DMS79 (cell line): ENCODE results near the gene BCL2.

ENCODE experiments used
- DNase-seq: peaks from one replicate; lab custom pipeline; 2025; lab: John Stamatoyannopoulos, UW

The BCL2 gene

GRCh38 chr18:63107171-63107845 lies 212.3 kb downstream of the BCL2 start:
- DNase-seq = no peak

- no peak for DNase-seq
These were observed 212.8 kb downstream of the BCL2 start for GRCh38 chr18:63106727-63107126.

GRCh38 chr18:63105636-63106316 lies 213.8 kb downstream of the BCL2 start:
- DNase-seq = no peak

GRCh38 chr18:63104868-63105267 lies 214.7 kb downstream of the BCL2 start:
- no peak for DNase-seq

- DNase-seq = no peak
These were observed 216.4 kb downstream of the BCL2 start for GRCh38 chr18:63102941-63103744.

- no peak for DNase-seq
These were observed 218.9 kb downstream of the BCL2 start for GRCh38 chr18:63100630-63101055.

- no peak for DNase-seq
These were observed 219.5 kb downstream of the BCL2 start for GRCh38 chr18:63099848-63100629.

- DNase-seq = no peak
These were observed 220.3 kb downstream of the BCL2 start for GRCh38 chr18:63099091-63099840.

GRCh38 chr18:63098018-63098981 lies 221.3 kb downstream of the BCL2 start:
- no peak for DNase-seq

- DNase-seq = no peak
These were observed 222.4 kb downstream of the BCL2 start for GRCh38 chr18:63097178-63097577.

GRCh38 chr18:63096327-63096874 lies 223.2 kb downstream of the BCL2 start:
- no peak for DNase-seq

GRCh38 chr18:63095768-63096167 lies 223.8 kb downstream of the BCL2 start:
- DNase-seq = no peak

- DNase-seq = no peak
These were observed 227.8 kb downstream of the BCL2 start for GRCh38 chr18:63091671-63092364.

GRCh38 chr18:63090334-63090733 lies 229.2 kb downstream of the BCL2 start:
- no peak for DNase-seq

GRCh38 chr18:63089041-63089440 lies 230.5 kb downstream of the BCL2 start:
- no peak for DNase-seq

- no peak for DNase-seq
These were observed 231.3 kb downstream of the BCL2 start for GRCh38 chr18:63088262-63088661.

GRCh38 chr18:63087421-63088230 lies 231.9 kb downstream of the BCL2 start:
- no peak for DNase-seq

- DNase-seq = no peak
These were observed 234.0 kb downstream of the BCL2 start for GRCh38 chr18:63085611-63086010.
